ENCODE measurements around the gene CMSS1.

Gene CMSS1

DNA sequence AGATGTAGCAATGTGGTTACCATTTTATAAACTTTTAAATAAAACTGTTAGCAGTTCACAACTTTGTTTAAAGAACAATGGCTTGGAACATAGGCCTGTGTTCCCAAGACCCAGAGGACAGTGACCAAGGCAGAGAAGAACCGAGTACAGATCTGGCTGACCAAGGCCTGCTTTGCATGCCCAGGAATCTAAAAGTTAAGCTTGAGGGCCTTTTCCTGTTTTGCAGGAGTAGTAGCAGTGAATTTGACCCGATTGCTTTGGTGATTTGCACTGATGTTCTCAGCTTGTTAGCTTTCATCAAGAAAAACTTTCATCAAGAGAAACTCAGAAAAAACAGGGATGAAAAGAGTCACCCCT, 286.8 kb downstream of the CMSS1 start:
- Histone ChIP-seq H3K36me3 (ENCODE audit: control insufficient read depth in 2 of 2, insufficient read depth in 1 of 2, low read length in 2 of 2) (no peaks in the 10 kb centered on the region), H3K4me3 (ENCODE audit: low read depth, low read length) (no peak overlapping the region), H3K4me1 (ENCODE audit: control insufficient read depth, insufficient read depth, low read length) (peaks cover 24% of the 10 kb centered on the region), H3K27ac (ENCODE audit: extremely low read depth, low read depth, low read length) (no peak overlapping the region), H3K9me3 (ENCODE audit: control insufficient read depth, insufficient read depth, low read depth, low read length) (no peaks in the 10 kb centered on the region)
- no peak for TF ChIP-seq ZNF645 (tag by site-specific recombination; IDR thresholded peaks at IDR 0.05)
- no peak for TF ChIP-seq ZBTB17 (tag by site-specific recombination; IDR thresholded peaks at IDR 0.05)
- TF ChIP-seq SETDB1 (IDR thresholded peaks at IDR 0.05; ENCODE audit: insufficient read length, low read length): no peak
- TF ChIP-seq HOXD13 (CRISPR knock-in tag; IDR thresholded peaks at IDR 0.05; ENCODE audit: borderline replicate concordance): no peak
- TF ChIP-seq ZNF623 (tag by site-specific recombination; IDR thresholded peaks at IDR 0.05): no peak
- no peak for TF ChIP-seq ZBTB48 (tag by site-specific recombination; IDR thresholded peaks at IDR 0.05)
- no peak for TF ChIP-seq SALL2 (tag by site-specific recombination; IDR thresholded peaks at IDR 0.05; ENCODE audit: borderline replicate concordance)
- TF ChIP-seq ZNF274 (IDR thresholded peaks at IDR 0.05; ENCODE audit: low read length): no peak
- no peak for TF ChIP-seq ZNF274 (tag by site-specific recombination; IDR thresholded peaks at IDR 0.05; ENCODE audit: borderline replicate concordance)
- TF ChIP-seq, protein P1, sequence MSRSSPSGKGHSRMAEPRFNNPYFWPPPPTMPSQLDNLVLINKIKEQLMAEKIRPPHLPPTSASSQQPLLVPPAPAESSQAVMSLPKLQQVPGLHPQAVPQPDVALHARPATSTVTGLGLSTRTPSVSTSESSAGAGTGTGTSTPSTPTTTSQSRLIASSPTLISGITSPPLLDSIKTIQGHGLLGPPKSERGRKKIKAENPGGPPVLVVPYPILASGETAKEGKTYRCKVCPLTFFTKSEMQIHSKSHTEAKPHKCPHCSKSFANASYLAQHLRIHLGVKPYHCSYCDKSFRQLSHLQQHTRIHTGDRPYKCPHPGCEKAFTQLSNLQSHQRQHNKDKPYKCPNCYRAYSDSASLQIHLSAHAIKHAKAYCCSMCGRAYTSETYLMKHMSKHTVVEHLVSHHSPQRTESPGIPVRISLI (tag by site-specific recombination; IDR thresholded peaks at IDR 0.05): no peak
- TF ChIP-seq ZNF621 (tag by site-specific recombination; IDR thresholded peaks at IDR 0.05): no peak
- TF ChIP-seq ZEB2 (tag by site-specific recombination; IDR thresholded peaks at IDR 0.05): no peak
- TF ChIP-seq ZNF37A (tag by site-specific recombination; IDR thresholded peaks at IDR 0.05): no peak
- no peak for TF ChIP-seq ZNF560 (tag by site-specific recombination; IDR thresholded peaks at IDR 0.05; ENCODE audit: borderline replicate concordance)
- no peak for TF ChIP-seq ZNF626 (tag by site-specific recombination; IDR thresholded peaks at IDR 0.05)
- no peak for TF ChIP-seq ZFHX2 (tag by site-specific recombination; conservative IDR thresholded peaks at IDR 0.05)
- TF ChIP-seq MYNN (tag by site-specific recombination; IDR thresholded peaks at IDR 0.05; ENCODE audit: borderline replicate concordance): no peak
- ChIA-PET CTCF (interaction anchor here (1.0 to 1.5 kb wide), 2 partner anchors 14 to 36 kb away, joined by 3 to 4 read pairs; no protein-coding TSS in a partner anchor), POLR2A (no interaction called here)

GRCh38 chr3:100104817-100105413, 287.3 kb downstream of the CMSS1 start:
- CTCF ChIA-PET: interaction anchor here (1.0 to 1.5 kb wide), 3 partner anchors 14 to 273 kb away, joined by 3 to 4 read pairs (median 3); no protein-coding TSS in a partner anchor
- no peaks in the 10 kb centered on the region for H3K9me3 ChIP-seq (ENCODE audit: control insufficient read depth, insufficient read depth, low read depth, low read length)
- POLR2A ChIA-PET: no interaction called here
- H3K4me1 ChIP-seq (ENCODE audit: control insufficient read depth, insufficient read depth, low read length): peaks cover 24% of the 10 kb centered on the region
- no peak for TF ChIP-seq ZSCAN30 (tag by site-specific recombination; IDR thresholded peaks at IDR 0.05)
- TF ChIP-seq, protein P2, sequence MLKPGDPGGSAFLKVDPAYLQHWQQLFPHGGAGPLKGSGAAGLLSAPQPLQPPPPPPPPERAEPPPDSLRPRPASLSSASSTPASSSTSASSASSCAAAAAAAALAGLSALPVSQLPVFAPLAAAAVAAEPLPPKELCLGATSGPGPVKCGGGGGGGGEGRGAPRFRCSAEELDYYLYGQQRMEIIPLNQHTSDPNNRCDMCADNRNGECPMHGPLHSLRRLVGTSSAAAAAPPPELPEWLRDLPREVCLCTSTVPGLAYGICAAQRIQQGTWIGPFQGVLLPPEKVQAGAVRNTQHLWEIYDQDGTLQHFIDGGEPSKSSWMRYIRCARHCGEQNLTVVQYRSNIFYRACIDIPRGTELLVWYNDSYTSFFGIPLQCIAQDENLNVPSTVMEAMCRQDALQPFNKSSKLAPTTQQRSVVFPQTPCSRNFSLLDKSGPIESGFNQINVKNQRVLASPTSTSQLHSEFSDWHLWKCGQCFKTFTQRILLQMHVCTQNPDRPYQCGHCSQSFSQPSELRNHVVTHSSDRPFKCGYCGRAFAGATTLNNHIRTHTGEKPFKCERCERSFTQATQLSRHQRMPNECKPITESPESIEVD (tag by site-specific recombination; IDR thresholded peaks at IDR 0.05): peak; percentile 22
- no peaks in the 10 kb centered on the region for H3K36me3 ChIP-seq (ENCODE audit: control insufficient read depth in 2 of 2, insufficient read depth in 1 of 2, low read length in 2 of 2)
- no peak overlapping the region for H3K4me3 ChIP-seq (ENCODE audit: low read depth, low read length)
- H3K27ac ChIP-seq (ENCODE audit: extremely low read depth, low read depth, low read length): peak overlapping the region; percentile 32; the same call in 1 of the 2 replicates
